Stimulated activated CD4-positive, alpha-beta T cell treated with anti-CD3 and anti-CD28 coated beads, Interleukin-1b, Interleukin-23, amount 100 ng/mL, for 1 hour (primary cell): ENCODE results near the gene CD79A.

Source experiments
- DNase-seq, 2 donors: peaks; one replicate each; pipeline ENCODE4 v3.0.0-alpha.2; 2020; ENCODE audit warnings: low read depth in 2 of 2

CD79A gene

GRCh38 chr19:41918653-41919244 is 41.7 kb downstream of the CD79A start:
- DNase-seq, result no peak

- DNase-seq, result no peak
These were observed 43.1 kb downstream of the CD79A start for GRCh38 chr19:41919948-41920712.

GRCh38 chr19:41920882-41921576 is 44.0 kb downstream of the CD79A start:
- no peak for DNase-seq

- no peak for DNase-seq
These were observed 44.8 kb downstream of the CD79A start for GRCh38 chr19:41921577-41922576.

- no peak for DNase-seq
These were observed 45.5 kb downstream of the CD79A start for GRCh38 chr19:41922585-41922984.

GRCh38 chr19:41923045-41923788 is 46.1 kb downstream of the CD79A start:
- no peak for DNase-seq

GRCh38 chr19:41924151-41925145 is 47.4 kb downstream of the CD79A start:
- DNase-seq, result no peak

- DNase-seq, result no peak
These were observed 48.3 kb downstream of the CD79A start for GRCh38 chr19:41925208-41926003.

- DNase-seq, result no peak
These were observed 49.1 kb downstream of the CD79A start for GRCh38 chr19:41926028-41926762.

- DNase-seq, result no peak
These were observed 49.9 kb downstream of the CD79A start for GRCh38 chr19:41926763-41927496.

GRCh38 chr19:41927497-41928192 is 50.6 kb downstream of the CD79A start:
- DNase-seq, result no peak

- no peak for DNase-seq
These were observed 51.2 kb downstream of the CD79A start, which contains the start of gene ERFL for GRCh38 chr19:41928221-41928683. Gene ERFL (minus strand): TSS chr19:41928449. CDS start chr19:41912919, 15,530 bp downstream.

GRCh38 chr19:41928754-41929535 is 51.9 kb downstream of the CD79A start:
- DNase-seq, result no peak

- DNase-seq, result no peak
These were observed 52.5 kb downstream of the CD79A start for GRCh38 chr19:41929536-41930071.

- DNase-seq, result no peak
These were observed 53.2 kb downstream of the CD79A start for GRCh38 chr19:41930322-41930722.
